Limb (tissue), 2 donors: ENCODE results near the gene CITED4.

Source experiments
- DNase-seq, 2 donors: peaks; one replicate each; pipeline ENCODE4 v3.0.0-alpha.2; 2016; ENCODE audit errors: extremely low spot score in 2 of 2

The CITED4 gene

GRCh38 chr1:40886318-40887011 is 24.3 kb upstream of the CITED4 start:
- no peak for DNase-seq

GRCh38 chr1:40884055-40884795 is 22.1 kb upstream of the CITED4 start:
- no peak for DNase-seq

- DNase-seq = no peak
These were observed 18.8 kb upstream of the CITED4 start for GRCh38 chr1:40880813-40881549.

- no peak for DNase-seq
These were observed 17.5 kb upstream of the CITED4 start for GRCh38 chr1:40879482-40880175.

- DNase-seq = no peak
These were observed 16.7 kb upstream of the CITED4 start for GRCh38 chr1:40878906-40879305.

GRCh38 chr1:40877698-40878097 is 15.5 kb upstream of the CITED4 start:
- peak in 1 of 2 donors; percentile 50 for DNase-seq

GRCh38 chr1:40876891-40877290 is 14.7 kb upstream of the CITED4 start:
- DNase-seq = no peak

- no peak for DNase-seq
These were observed 14.2 kb upstream of the CITED4 start for GRCh38 chr1:40876436-40876761.

GRCh38 chr1:40873863-40874472 is 11.8 kb upstream of the CITED4 start:
- DNase-seq = no peak

GRCh38 chr1:40872276-40872675 is 10.1 kb upstream of the CITED4 start:
- no peak for DNase-seq

DNA sequence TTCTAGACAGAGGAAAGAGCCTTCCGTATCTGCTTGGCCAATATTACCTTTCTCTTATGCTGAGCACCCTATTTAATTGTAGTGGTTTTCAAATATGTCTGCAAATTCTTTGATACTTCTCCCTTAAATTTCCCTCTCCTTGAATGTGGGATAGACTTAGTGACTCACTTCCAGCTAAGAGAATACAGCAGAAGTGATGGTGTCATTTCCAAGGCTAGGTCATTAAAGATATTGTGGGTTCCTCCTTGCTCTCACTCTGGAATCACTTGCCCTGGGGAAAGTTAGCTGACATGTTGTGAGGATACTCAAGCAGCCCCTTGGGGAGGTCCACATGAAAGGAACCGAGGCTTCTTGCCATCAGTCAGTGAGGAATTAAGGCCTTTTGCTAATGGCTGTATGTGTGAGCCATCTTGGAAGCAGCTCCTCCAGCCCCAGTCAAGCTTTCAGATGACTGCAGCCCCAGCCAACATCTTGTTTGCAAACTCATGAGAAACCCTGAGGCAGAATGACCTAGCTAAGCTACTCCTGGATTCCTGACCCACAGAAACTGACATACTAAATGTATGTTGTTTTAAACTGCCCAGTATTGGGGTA is 8.1 kb upstream of the CITED4 start:
- DNase-seq = no peak

GRCh38 chr1:40868051-40868723 is 6.0 kb upstream of the CITED4 start:
- no peak for DNase-seq

DNA sequence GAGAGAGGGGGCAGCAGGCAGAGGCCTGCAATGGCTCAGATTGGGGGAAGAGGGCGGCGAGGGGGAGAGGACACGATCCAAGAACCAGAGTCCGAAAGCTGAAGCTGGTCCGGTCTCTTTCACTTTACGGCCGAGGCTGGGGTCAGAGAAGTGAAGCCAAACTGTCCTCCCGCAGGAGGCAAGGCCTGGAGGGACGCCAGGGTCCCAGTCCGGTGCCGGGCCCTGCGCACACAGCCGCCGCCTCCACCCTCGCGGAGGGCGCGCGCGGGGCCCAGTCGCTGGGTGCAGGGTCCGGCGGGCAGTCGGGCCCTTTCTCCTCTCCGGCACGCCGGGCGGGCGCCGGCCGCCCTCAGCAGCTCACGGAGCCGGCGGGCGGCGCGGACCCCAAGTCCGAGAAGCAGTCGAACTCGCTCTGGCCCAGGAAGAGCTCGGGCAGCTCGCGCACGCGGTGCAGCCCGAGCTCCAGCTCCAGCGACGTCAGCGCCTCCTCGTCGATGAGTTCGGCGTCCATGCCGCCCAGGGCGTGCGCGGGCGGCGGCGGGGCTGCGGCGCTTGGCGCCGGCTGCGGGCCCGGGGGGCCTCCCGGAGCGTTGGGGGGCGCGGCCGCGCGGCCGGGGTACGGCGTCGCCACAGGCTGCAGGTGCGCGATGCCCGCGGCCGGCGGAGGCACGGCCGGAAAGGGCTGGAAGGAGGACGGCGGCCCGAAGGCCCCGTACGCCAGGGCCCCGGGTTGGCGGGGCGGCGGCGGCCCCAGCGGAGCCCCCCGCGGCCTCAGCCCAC is 749 bp downstream of the CITED4 start:
- peak in 1 of 2 donors; percentile 56 for DNase-seq

- DNase-seq = no peak
These were observed 1.4 kb downstream of the CITED4 start for GRCh38 chr1:40860706-40861223.

DNA sequence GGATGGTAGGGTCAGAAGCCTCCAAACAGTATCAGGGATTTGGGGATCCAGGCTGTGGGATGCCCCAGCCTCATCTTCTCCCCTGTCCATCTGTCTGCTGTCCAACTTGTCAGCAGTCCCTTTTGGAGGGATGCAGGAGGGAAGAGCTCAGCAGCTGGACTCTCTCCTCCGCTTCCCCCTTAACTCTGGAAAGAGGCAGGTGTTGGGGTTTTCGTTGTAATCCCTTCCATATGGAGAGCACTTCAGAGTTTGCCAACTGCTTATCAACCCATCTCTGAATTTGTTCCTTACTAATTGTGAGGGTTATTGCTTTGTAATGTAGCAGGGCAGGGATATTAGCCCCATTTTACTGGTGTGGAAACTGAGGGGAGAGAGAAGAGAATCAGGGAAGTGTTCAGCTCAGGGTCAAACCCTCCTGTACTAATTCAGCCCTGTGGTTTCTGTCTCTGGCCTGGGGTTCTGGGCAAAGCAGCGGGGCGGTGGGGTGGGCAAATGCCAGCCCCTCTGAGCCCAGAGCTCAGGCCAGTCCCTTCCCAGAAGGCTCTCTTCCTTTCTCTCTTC is 3.2 kb downstream of the CITED4 start:
- no peak for DNase-seq

DNA sequence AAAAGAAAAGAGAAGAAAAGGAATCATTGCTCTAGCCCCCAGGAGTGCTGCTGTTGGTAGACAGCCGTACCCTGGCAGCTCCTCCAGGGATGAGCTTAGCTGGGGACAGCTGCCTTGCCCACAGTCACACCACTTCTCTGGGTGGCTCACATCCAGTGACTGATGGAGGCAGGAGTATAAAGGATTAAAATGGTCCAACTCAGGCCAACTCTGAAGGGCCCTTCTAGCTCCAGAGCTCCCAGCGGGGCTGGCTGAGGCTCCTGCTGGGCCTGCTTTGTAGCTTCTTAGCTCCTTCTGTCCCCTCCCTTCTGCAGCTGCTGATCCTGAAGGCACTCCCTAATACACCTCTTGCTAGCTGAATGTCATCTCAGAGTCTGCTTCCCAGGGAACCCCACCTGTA is 4.4 kb downstream of the CITED4 start:
- DNase-seq = no peak

GRCh38 chr1:40856656-40857302 is 5.4 kb downstream of the CITED4 start:
- DNase-seq = no peak

DNA sequence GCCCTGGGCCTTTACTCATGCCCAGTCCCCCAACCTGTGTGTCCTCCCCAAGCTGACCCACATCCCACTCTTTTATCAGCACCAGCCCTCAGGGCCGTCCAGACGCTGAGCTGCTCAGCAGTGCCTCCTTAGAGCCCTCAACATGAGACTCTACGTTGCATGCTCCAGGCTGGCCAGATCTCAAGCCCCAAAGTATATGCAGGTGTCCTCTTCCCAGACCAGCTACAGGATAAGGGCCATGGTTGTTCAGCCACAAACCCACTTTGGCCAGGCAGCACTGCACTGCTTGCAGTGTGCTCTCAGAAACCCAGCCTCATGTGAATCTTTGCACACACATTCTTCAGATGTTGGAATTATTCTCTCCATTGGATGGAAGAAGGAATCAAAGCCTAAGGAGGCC is 6.0 kb downstream of the CITED4 start:
- DNase-seq = no peak

GRCh38 chr1:40855513-40855912 is 6.7 kb downstream of the CITED4 start:
- no peak for DNase-seq
